H1 (cell line): ENCODE results near the gene ITPK1. TPM values are rescaled to one million over a fixed set of nuclear protein-coding genes. Genes with fewer than 3 reads are reported as not detected.

ENCODE experiments used
- CTCF ChIA-PET: fragments of 300-600 bp; sonication (Branson Sonifier 250); formaldehyde crosslinking; loops from one replicate; lab custom pipeline; 2021; ENCODE audit not compliant: partially characterized antibody; lab: Charles Lee
- POLR2A ChIA-PET: fragments of 300-600 bp; sonication (Branson Sonifier 250); formaldehyde crosslinking; loops from one replicate; lab custom pipeline; 2021; ENCODE audit warnings: inconsistent platforms; ENCODE audit not compliant: partially characterized antibody; lab: Charles Lee
- DNase-seq, 2 experiments: peaks; one replicate each; pipeline versions ENCODE4 v3.0.0 to v3.0.0-alpha.2; 2010 to 2022; ENCODE audit warnings: low spot score in 2 of 2, low read depth in 1 of 2, mixed read lengths in 1 of 2
- FAIRE-seq: peaks from 2 replicates; lab custom pipeline; 2011; peaks lifted over from hg19 to GRCh38; lab: Jason Lieb, UNC
- H2AFZ ChIP-seq: 2 replicates; pipeline ENCODE4 v1.8.1; 2012; ENCODE audit warnings: low read length, inconsistent platforms
- H2AK5ac ChIP-seq: 2 replicates; pipeline ENCODE4 v1.6.1; 2013; ENCODE audit warnings: low read depth, low read length
- H2BK120ac ChIP-seq: replicated peaks from 2 replicates; pipeline ENCODE3; 2013; ENCODE audit warnings: low read depth, low read length, inconsistent platforms
- H2BK12ac ChIP-seq: 2 replicates; pipeline ENCODE4 v1.6.1; 2013; ENCODE audit warnings: low read depth, low read length
- H2BK15ac ChIP-seq: 2 replicates; pipeline ENCODE4 v1.6.1; 2013; ENCODE audit warnings: low read length
- H2BK20ac ChIP-seq: 2 replicates; pipeline ENCODE4 v1.6.1; 2013; ENCODE audit warnings: low read length
- H2BK5ac ChIP-seq: 2 replicates; pipeline ENCODE4 v1.6.1; 2013; ENCODE audit warnings: low read depth, low read length
- H3K14ac ChIP-seq: 2 replicates; pipeline ENCODE4 v1.6.1; 2013; ENCODE audit warnings: inconsistent platforms; ENCODE audit not compliant: insufficient read length
- H3K18ac ChIP-seq: 2 replicates; pipeline ENCODE4 v1.6.1; 2013; ENCODE audit warnings: low read length; ENCODE audit errors: extremely low read depth
- H3K23ac ChIP-seq: 2 replicates; pipeline ENCODE4 v1.6.1; 2013; ENCODE audit warnings: inconsistent platforms; ENCODE audit not compliant: insufficient read length
- H3K23me2 ChIP-seq: 2 replicates; pipeline ENCODE4 v1.6.1; 2013; ENCODE audit warnings: low read depth, low read length
- H3K27ac ChIP-seq: 2 replicates; pipeline ENCODE4 v1.6.1; 2011; ENCODE audit warnings: low read depth, low read length, inconsistent platforms
- H3K27me3 ChIP-seq, 4 experiments: replicated peaks in 1 of 4; 1 replicate in 1 of 4; 2 replicates in 3 of 4; pipeline versions ENCODE4 v1.6.1 to v1.8.1; 2011 to 2013; ENCODE audit warnings: low read length in 3 of 4, mild to moderate bottlenecking in 3 of 4, inconsistent platforms in 2 of 4, mixed read lengths in 2 of 4, moderate library complexity in 1 of 4; ENCODE audit not compliant: control insufficient read depth in 3 of 4, insufficient read depth in 3 of 4; ENCODE audit errors: extremely low read depth in 1 of 4
- H3K36me3 ChIP-seq, 4 experiments: 2 replicates each; pipeline versions ENCODE4 v1.6.1 to v1.8.1; 2011 to 2013; ENCODE audit warnings: mild to moderate bottlenecking in 4 of 4, low read length in 3 of 4, moderate library complexity in 2 of 4, control low read depth in 1 of 4, inconsistent platforms in 1 of 4; ENCODE audit not compliant: insufficient read depth in 4 of 4, control insufficient read depth in 2 of 4
- H3K4ac ChIP-seq: replicated peaks from 2 replicates; pipeline ENCODE3; 2013; ENCODE audit warnings: low read length, low read depth, mixed read lengths, inconsistent platforms; ENCODE audit not compliant: insufficient read length
- H3K4me1 ChIP-seq, 4 experiments: replicated peaks in 1 of 4; 1 replicate in 1 of 4; 2 replicates in 3 of 4; pipeline versions ENCODE4 v1.6.1 to v1.8.1; 2011 to 2013; ENCODE audit warnings: low read length in 3 of 4, inconsistent platforms in 2 of 4, mixed read lengths in 1 of 4; ENCODE audit not compliant: insufficient read depth in 4 of 4, control insufficient read depth in 3 of 4
- H3K4me2 ChIP-seq, 2 experiments: 2 replicates each; pipeline versions ENCODE4 v1.6.1 to v1.8.1; 2011 to 2013; ENCODE audit warnings: low read depth in 2 of 2, low read length in 2 of 2, control low read depth in 1 of 2, inconsistent platforms in 1 of 2, mild to moderate bottlenecking in 1 of 2; ENCODE audit not compliant: insufficient read depth in 1 of 2
- H3K4me3 ChIP-seq, 4 experiments: fragments of 200-600, 300-600 bp in 1 of 4; sonication (generic), shearing (Covaris generic), sonication (Bioruptor Twin) in 1 of 4; 2 replicates each; pipeline versions ENCODE4 v1.5.1 to v1.8.1; 2011 to 2016; ENCODE audit warnings: low read length in 4 of 4, low read depth in 3 of 4, control low read depth in 2 of 4, inconsistent platforms in 2 of 4, mild to moderate bottlenecking in 2 of 4, mixed read lengths in 1 of 4, moderate library complexity in 1 of 4; ENCODE audit not compliant: insufficient read depth in 2 of 4; ENCODE audit errors: extremely low read depth in 1 of 4
- H3K56ac ChIP-seq: replicated peaks from 2 replicates; pipeline ENCODE3; 2013; ENCODE audit warnings: low read depth, mild to moderate bottlenecking, mixed read lengths, low read length, inconsistent platforms; ENCODE audit not compliant: insufficient read length
- H3K79me1 ChIP-seq: 2 replicates; pipeline ENCODE4 v1.6.1; 2013; ENCODE audit warnings: low read depth, low read length, control low read depth
- H3K79me2 ChIP-seq, 2 experiments: 2 replicates each; pipeline versions ENCODE4 v1.6.1 to v1.8.1; 2012 to 2013; ENCODE audit warnings: low read length in 2 of 2, mild to moderate bottlenecking in 2 of 2, inconsistent platforms in 1 of 2; ENCODE audit not compliant: insufficient read depth in 2 of 2, control insufficient read depth in 1 of 2
- H3K9ac ChIP-seq, 4 experiments: replicated peaks in 1 of 4; 1 replicate in 1 of 4; 2 replicates in 3 of 4; pipeline versions ENCODE4 v1.6.1 to v1.8.1; 2011 to 2013; ENCODE audit warnings: low read depth in 3 of 4, low read length in 3 of 4, control low read depth in 2 of 4, mild to moderate bottlenecking in 2 of 4, moderate library complexity in 2 of 4, inconsistent platforms in 1 of 4; ENCODE audit errors: extremely low read depth in 1 of 4
- H3K9me3 ChIP-seq, 2 experiments: 2 replicates each; pipeline versions ENCODE4 v1.6.1 to v1.8.1; 2012 to 2013; ENCODE audit warnings: mild to moderate bottlenecking in 2 of 2, moderate library complexity in 2 of 2, control low read depth in 1 of 2, inconsistent platforms in 1 of 2, low read depth in 1 of 2, low read length in 1 of 2, mixed read lengths in 1 of 2; ENCODE audit not compliant: insufficient read depth in 2 of 2
- H4K20me1 ChIP-seq, 2 experiments: replicated peaks in 1 of 2; 2 replicates each; pipeline versions ENCODE3 to v1.8.1; 2011 to 2013; ENCODE audit warnings: inconsistent platforms in 2 of 2, low read length in 2 of 2, mild to moderate bottlenecking in 1 of 2; ENCODE audit not compliant: insufficient read depth in 2 of 2, control insufficient read depth in 1 of 2
- H4K5ac ChIP-seq: 2 replicates; pipeline ENCODE4 v1.6.1; 2013; ENCODE audit warnings: low read length, low read depth, mixed read lengths, inconsistent platforms; ENCODE audit not compliant: insufficient read length
- H4K8ac ChIP-seq: 2 replicates; pipeline ENCODE4 v1.8.0; 2013; ENCODE audit warnings: mild to moderate bottlenecking, moderate library complexity, low read length, inconsistent platforms; ENCODE audit not compliant: insufficient read depth; ENCODE audit errors: extremely low read depth
- H4K91ac ChIP-seq: replicated peaks from 2 replicates; pipeline ENCODE3; 2013; ENCODE audit warnings: low read length, mixed read lengths, inconsistent platforms; ENCODE audit not compliant: insufficient read length
- HDAC2 ChIP-seq, 2 experiments: fragments of 300-600 bp in 1 of 2; sonication (generic) in 1 of 2; IDR thresholded peaks; 2 replicates each; pipeline ENCODE4 v1.6.1; 2011 to 2012; ENCODE audit warnings: low read depth in 2 of 2, low read length in 2 of 2, mild to moderate bottlenecking in 2 of 2, moderate library complexity in 2 of 2, borderline replicate concordance in 1 of 2, inconsistent platforms in 1 of 2
- HDAC6 ChIP-seq: IDR thresholded peaks from one replicate; pipeline ENCODE4 v1.7.1; 2012; ENCODE audit warnings: low read depth, mild to moderate bottlenecking, inconsistent platforms, low read length, moderate library complexity
- RAD21 ChIP-seq, 2 experiments: IDR thresholded peaks in 1 of 2; conservative IDR thresholded peaks in 1 of 2; 2 replicates each; pipeline ENCODE4 v1.6.1; 2011; ENCODE audit warnings: low read depth in 2 of 2, low read length in 2 of 2, improper control_type of control experiment in 1 of 2, inconsistent platforms in 1 of 2, mild to moderate bottlenecking in 1 of 2, moderate library complexity in 1 of 2
- TAF1 ChIP-seq: IDR thresholded peaks from 2 replicates; pipeline ENCODE4 v1.6.1; 2011; ENCODE audit warnings: mild to moderate bottlenecking, low read depth, low read length
- WGBS, 2 experiments: shearing (Covaris generic) in 1 of 2; methylation state at CpG; one replicate each; pipeline versions ENCODE4 v1.1.6 to v1.1.7; 2013 to 2015; ENCODE audit warnings: low lambda C conversion rate in 2 of 2, mixed read lengths in 2 of 2, inconsistent platforms in 1 of 2, low coverage in 1 of 2, missing lambda C conversion rate in 1 of 2; ENCODE audit not compliant: insufficient replicate concordance in 2 of 2, insufficient coverage in 1 of 2, insufficient read length in 1 of 2; ENCODE audit errors: extremely low coverage in 1 of 2, missing lambda C conversion rate in 1 of 2; 5-methylcytosine and 5-hydroxymethylcytosine counted together
- polyA plus RNA-seq, 7 experiments: library from polyadenylated mRNA; depleted of rRNA in 3 of 7; stranded (reverse) in 5 of 7; unstranded in 2 of 7; fragments of >200 nt in 5 of 7; fragments of 200-250 nt in 2 of 7; gene quantifications; 1 replicate in 5 of 7; 2 replicates in 1 of 7; 4 replicates in 1 of 7; pipeline versions ENCODE4 v1.2.1 to v1.2.3, GENCODE V29; 2011 to 2013; ENCODE audit warnings: missing spikeins in 2 of 7, mixed read lengths in 2 of 7
- total RNA-seq: library from RNA; stranded (reverse); fragmentation: NEBNext Ultra II Directional; extraction: Animal tissue kit (Norgen Biotek cat#: 25700); gene quantifications from 2 replicates; pipeline ENCODE4 v1.2.1, GENCODE V29; 2021
- TF ChIP-seq, protein P1 (sequence below): IDR thresholded peaks from 2 replicates; pipeline ENCODE4 v1.6.1; 2012; ENCODE audit warnings: inconsistent platforms

ITPK1 gene
- total and polyA plus RNA-seq, 2 of the 8 experiments (the other 6 are each of a cell fraction or from before 2014, with no cell fraction given) = 108 to 143 TPM

DNA sequence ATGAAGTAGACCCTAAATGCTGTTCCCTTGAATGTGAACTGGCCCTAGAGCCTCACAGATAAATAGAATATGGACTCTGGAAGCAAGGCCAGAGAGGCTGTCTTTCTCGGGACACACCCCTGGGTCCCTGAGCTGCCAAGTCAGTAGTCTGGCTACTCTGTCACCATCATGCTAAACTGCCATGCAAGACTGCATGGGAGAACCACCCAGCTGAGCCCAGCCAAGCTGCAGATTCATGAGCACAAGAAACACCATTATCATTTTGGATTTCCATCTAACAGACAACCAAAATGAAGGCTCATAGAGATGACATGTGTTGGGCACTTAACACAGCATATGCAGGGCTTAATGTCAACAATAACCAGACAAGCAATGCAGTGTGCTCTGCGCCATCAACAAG, 139.5 kb downstream of the ITPK1 start:
- Histone ChIP-seq H3K79me2 (peaks cover 0 to 19% of the 10 kb centered on the region in 2 experiments; a peak in 2 of 4 replicates), H3K4me2 (no peak overlapping the region), H2BK120ac (no peak overlapping the region), H3K4me3 (no peak overlapping the region), H3K4me1 (peaks cover 0 to 11% (median 5%) of the 10 kb centered on the region in 4 experiments; a peak in 4 of 7 replicates), H3K9me3 (peaks cover 26 to 36% of the 10 kb centered on the region in 2 experiments), H3K4ac (no peak overlapping the region), H4K5ac (no peak overlapping the region), H3K56ac (no peak overlapping the region), H3K23me2 (no peaks in the 10 kb centered on the region), H2BK5ac (no peak overlapping the region), H3K79me1 (peaks cover 2% of the 10 kb centered on the region; the same call in 1 of the 2 replicates), H3K27me3 (no peaks in the 10 kb centered on the region), H3K14ac (no peak overlapping the region), H2AK5ac (no peak overlapping the region), H3K23ac (no peak overlapping the region), H3K9ac (no peak overlapping the region), H2AFZ (no peak overlapping the region), H3K18ac (no peak overlapping the region), H3K36me3 (peaks cover 0 to 33% (median 0%) of the 10 kb centered on the region in 4 experiments; a peak in 4 of 8 replicates), H2BK12ac (no peak overlapping the region), H4K91ac (no peak overlapping the region), H4K8ac (no peak overlapping the region), H2BK15ac (no peak overlapping the region), H2BK20ac (no peak overlapping the region), H3K27ac (no peak overlapping the region), H4K20me1 (peaks cover 0 to 2% of the 10 kb centered on the region in 2 experiments)
- FAIRE-seq = no peak
- WGBS, 2 experiments = 96% methylated on average over 2 of the region's 2 CpGs; no CpG with 5 or more reads in 1 of the 2 experiments
- ChIA-PET POLR2A (no interaction called here), CTCF (interaction anchor here (0.6 to 5.2 kb wide), 4 partner anchors 13 to 163 kb away, joined by 3 to 31 read pairs (median 4); no protein-coding TSS in a partner anchor)
- DNase-seq = no peak
- TF ChIP-seq RAD21 (IDR thresholded peaks at IDR 0.05 in 1 of 2, conservative IDR thresholded peaks at IDR 0.05 in 1 of 2; ENCODE audit: low read depth in 2 of 2, low read length in 2 of 2) = no peak
- no peak for TF ChIP-seq HDAC6
- TF ChIP-seq, protein P1, sequence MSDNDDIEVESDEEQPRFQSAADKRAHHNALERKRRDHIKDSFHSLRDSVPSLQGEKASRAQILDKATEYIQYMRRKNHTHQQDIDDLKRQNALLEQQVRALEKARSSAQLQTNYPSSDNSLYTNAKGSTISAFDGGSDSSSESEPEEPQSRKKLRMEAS = no peak
- TF ChIP-seq HDAC2 (IDR thresholded peaks at IDR 0.05; ENCODE audit: borderline replicate concordance in 1 of 2, low read depth in 2 of 2, low read length in 2 of 2) = no peak
- no peak for TF ChIP-seq TAF1
